ENCODE data around the gene ITGB7.

The ITGB7 gene

GRCh38 chr12:53235164-53235563 is 28.1 kb upstream of the ITGB7 start:
- H3K4me3 ChIP-seq (ENCODE audit: low read length) = no peak overlapping the region
- TF ChIP-seq, protein P1, sequence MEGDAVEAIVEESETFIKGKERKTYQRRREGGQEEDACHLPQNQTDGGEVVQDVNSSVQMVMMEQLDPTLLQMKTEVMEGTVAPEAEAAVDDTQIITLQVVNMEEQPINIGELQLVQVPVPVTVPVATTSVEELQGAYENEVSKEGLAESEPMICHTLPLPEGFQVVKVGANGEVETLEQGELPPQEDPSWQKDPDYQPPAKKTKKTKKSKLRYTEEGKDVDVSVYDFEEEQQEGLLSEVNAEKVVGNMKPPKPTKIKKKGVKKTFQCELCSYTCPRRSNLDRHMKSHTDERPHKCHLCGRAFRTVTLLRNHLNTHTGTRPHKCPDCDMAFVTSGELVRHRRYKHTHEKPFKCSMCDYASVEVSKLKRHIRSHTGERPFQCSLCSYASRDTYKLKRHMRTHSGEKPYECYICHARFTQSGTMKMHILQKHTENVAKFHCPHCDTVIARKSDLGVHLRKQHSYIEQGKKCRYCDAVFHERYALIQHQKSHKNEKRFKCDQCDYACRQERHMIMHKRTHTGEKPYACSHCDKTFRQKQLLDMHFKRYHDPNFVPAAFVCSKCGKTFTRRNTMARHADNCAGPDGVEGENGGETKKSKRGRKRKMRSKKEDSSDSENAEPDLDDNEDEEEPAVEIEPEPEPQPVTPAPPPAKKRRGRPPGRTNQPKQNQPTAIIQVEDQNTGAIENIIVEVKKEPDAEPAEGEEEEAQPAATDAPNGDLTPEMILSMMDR (conservative IDR thresholded peaks at IDR 0.05; ENCODE audit: low read length) = no peak
- DNase-seq (ENCODE audit: low read depth) = no peak

- TF ChIP-seq, protein P1 (conservative IDR thresholded peaks at IDR 0.05; ENCODE audit: low read length) = no peak
- no peak for DNase-seq (ENCODE audit: low read depth)
- no peak overlapping the region; the same call in 1 of the 2 replicates for H3K4me3 ChIP-seq (ENCODE audit: low read length)
Observed at GRCh38 chr12:53234271-53234914, 27.3 kb upstream of the ITGB7 start.

DNA sequence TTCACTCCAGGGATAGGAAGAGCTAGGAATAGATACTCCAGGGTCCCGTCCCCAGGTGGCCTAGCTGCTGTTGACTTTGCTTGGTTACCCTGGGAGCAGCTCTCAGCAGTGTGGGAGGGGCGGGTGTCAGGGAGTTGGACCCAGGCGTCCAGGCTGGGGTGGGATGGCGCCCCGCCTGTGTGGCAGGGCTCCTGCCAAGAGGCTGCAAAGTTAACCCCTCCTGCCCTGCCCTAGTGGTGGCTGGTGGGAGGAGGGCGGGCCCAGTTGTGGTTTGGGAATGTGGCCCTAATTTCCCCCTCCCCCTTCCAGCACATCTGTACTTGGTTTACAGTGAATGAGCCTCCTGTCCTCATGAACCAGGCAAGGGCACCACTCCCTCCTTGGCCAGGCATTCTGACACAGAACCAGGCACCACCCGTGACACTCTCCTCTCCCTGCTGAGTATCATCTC is 26.6 kb upstream of the ITGB7 start:
- H3K4me3 ChIP-seq (ENCODE audit: low read length) = peak overlapping the region; percentile 68
- DNase-seq (ENCODE audit: low read depth) = peak; percentile 60
- TF ChIP-seq, protein P1 (conservative IDR thresholded peaks at IDR 0.05; ENCODE audit: low read length) = peak; percentile 20; the same call in 1 of the 2 replicates

- TF ChIP-seq, protein P1 (conservative IDR thresholded peaks at IDR 0.05; ENCODE audit: low read length) = no peak
- H3K4me3 ChIP-seq (ENCODE audit: low read length) = peak overlapping the region; percentile 68
- DNase-seq (ENCODE audit: low read depth) = peak; percentile 56
Observed at GRCh38 chr12:53232646-53233461, 25.8 kb upstream of the ITGB7 start.

DNA sequence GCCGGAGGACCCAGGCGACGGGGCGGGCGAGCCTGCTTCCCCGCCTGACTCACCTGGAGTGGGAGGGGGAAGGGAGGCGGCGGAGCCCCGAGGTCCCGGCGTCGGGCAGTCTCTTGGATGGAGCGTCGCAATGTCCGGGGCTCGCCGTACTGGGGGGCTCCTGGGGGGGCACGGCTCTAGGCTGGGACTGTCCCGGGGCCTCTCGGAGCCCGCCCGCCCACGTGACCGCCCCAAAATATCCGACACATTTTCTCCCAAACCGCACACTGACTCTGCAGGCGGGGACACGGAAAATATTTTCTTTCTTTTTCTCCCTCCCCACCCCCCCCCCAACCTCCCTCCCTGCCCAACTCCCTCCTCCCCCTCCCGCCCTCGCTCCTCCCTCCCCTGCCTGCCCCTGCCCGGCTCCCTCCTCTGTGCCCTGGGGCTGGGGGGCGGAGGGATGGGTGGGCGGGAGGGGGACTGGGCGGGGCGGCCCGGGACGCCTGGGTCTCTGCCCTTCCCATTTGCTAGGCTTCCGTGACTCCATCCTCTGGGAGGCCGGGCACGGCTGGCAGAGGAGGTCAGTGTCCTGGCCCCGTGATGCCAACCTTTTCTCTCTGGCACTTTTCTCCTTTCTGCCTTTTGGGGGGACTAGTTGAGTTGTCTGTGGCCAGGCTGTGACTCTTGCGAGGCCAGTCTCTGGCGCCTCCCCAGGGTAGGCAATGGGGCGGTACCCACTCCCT is 25.0 kb upstream of the ITGB7 start, which contains the start of gene RARG:
Gene RARG (minus strand): TSS at position 289 of the 725 bp plus-strand sequence. CDS start 4,664 bp downstream, outside the sequence.
- H3K4me3 ChIP-seq (ENCODE audit: low read length) = peak within 1 kb of the TSS; percentile 84
- peak; percentile 72 for DNase-seq (ENCODE audit: low read depth)
- TF ChIP-seq, protein P1 (conservative IDR thresholded peaks at IDR 0.05; ENCODE audit: low read length) = no peak

GRCh38 chr12:53231671-53231920 is 24.5 kb upstream of the ITGB7 start:
- TF ChIP-seq, protein P1 (conservative IDR thresholded peaks at IDR 0.05; ENCODE audit: low read length) = peak; percentile 26
- peak overlapping the region; percentile 84 for H3K4me3 ChIP-seq (ENCODE audit: low read length)
- no peak for DNase-seq (ENCODE audit: low read depth)

Data from AG10803 (cell line).